Diencephalon (tissue), 1 donor: ENCODE data around the gene ODF2L. TPM values are rescaled to one million over a fixed set of nuclear protein-coding genes. Genes with fewer than 3 reads are reported as not detected.

Experiments
- small RNA-seq: library from RNA; depleted of rRNA; stranded (forward); fragments of <200 nt; gene quantifications from one replicate; pipeline ENCODE3, GENCODE V24; 2014
- total RNA-seq: library from RNA; depleted of rRNA; stranded (reverse); fragments of >200 nt; gene quantifications from one replicate; pipeline ENCODE4 v1.2.3, GENCODE V29; 2014

The ODF2L gene, protein sequence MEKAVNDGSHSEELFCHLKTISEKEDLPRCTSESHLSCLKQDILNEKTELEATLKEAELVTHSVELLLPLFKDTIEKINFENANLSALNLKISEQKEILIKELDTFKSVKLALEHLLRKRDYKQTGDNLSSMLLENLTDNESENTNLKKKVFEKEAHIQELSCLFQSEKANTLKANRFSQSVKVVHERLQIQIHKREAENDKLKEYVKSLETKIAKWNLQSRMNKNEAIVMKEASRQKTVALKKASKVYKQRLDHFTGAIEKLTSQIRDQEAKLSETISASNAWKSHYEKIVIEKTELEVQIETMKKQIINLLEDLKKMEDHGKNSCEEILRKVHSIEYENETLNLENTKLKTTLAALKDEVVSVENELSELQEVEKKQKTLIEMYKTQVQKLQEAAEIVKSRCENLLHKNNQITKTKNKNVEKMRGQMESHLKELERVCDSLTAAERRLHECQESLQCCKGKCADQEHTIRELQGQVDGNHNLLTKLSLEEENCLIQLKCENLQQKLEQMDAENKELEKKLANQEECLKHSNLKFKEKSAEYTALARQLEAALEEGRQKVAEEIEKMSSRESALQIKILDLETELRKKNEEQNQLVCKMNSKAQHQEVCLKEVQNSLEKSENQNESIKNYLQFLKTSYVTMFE
- total RNA-seq = 103 TPM

DNA sequence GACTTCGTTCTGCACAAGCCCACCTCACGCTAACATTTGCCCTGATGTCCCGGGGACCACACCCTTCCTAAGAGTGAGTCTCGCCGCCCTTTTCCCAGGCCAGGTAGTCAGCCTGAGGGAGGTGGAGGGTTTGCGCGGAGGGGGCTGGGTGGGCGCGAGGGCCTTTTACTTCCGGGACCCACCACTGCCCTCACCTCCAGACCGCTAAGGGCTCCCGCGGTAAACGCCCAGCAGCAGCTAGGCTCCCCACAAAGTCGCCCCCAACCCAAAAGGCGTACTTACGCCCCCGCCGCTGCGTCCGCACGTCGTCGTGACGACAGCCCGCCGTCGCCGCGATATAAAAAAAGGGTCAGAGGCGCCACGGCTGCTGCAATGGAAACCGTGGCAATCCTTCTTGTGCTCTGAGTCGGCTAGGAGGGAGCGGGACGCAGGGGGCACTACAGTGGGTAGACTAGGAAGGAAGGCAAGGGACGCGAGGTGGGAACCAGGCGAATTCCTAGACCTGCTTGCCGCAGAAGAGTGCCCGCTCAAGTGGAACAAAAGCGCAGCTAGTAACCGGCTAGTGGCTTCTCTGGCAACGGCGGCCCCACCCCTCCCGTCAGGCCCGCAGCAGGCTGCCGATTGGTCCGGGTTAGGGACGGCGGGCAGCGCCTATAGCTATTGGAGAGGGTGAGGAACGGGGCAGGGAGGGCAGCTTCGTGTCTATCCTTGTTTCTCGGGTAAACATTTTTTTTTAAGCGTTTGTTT is at the start of gene ODF2L:
ODF2L (minus strand) TSS at position 573 of the 747 bp plus-strand sequence. CDS start 9,296 bp downstream, outside the sequence.

DNA sequence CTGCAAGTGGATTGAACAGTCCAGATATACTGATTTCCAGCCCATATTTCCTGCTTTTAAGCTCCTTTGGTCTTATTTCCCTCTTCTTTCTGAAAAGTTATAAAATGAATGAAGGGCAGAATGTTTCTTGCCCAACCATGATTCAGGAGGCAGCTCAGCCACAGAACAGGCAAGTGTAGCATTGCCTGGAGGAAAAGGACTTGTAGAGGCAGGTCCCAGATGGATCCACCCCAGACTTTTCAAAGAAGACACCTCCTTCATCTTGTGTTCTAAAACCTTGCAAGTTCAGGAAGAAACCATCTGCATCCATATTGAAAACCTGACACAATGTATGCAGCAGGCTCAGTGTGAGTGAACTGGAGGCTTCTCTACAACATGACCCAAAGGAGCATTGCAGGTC is 27.8 kb upstream of the ODF2L start, which contains the start of gene CLCA2:
CLCA2 (plus strand) TSS at position 299 of the 400 bp plus-strand sequence; CDS start at position 376, 77 bp downstream.

Small RNA genes within 50 kb of the gene (small RNA-seq; reads per million reads assigned to genes)
- gene MIR7856 = not detected

Other genes with a start within 250 kb of the ODF2L start
- gene COL24A1, start 239.6 kb downstream of the ODF2L start, total RNA-seq = 3.2 TPM
- gene CLCA2, start 27.8 kb upstream of the ODF2L start, total RNA-seq = not detected
- not detected for gene CLCA1, start 72.6 kb upstream of the ODF2L start, total RNA-seq
- gene CLCA4, start 150.8 kb upstream of the ODF2L start, total RNA-seq = not detected